ENCODE data around the gene RNF212B. TPM values are rescaled to one million over a fixed set of nuclear protein-coding genes. Genes with fewer than 3 reads are reported as not detected.

The RNF212B gene
- total RNA-seq, 2 donors from 2014 or later: not detected

DNA sequence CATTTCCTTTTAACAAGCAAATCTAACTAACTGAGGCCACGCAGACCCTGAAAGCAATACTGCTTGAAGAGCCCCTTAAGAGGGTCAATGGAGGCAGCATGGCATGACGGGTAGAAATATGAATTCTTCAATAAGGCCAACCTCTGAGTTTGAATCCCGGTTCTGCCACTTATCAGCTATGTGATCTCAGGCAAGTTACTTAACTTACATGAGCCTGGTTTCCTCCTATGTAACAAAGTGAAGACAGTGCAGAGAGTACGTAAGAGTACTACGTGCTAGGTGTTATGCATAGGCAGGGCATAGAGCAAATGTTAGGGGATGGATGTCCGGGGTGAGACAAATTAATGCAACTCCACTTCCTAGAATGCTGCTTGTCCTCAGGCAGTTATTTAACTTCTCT lies 43.5 kb downstream of the RNF212B start:
- H3K27ac Mint-ChIP-seq: no peak overlapping the region
- no peak for ATAC-seq
- peaks cover 0 to 7% of the 10 kb centered on the region in 2 donors for H3K36me3 Mint-ChIP-seq
- H3K9me3 Mint-ChIP-seq: no peaks in the 10 kb centered on the region
- no peak for DNase-seq (ENCODE audit: low spot score in 2 of 2)

DNA sequence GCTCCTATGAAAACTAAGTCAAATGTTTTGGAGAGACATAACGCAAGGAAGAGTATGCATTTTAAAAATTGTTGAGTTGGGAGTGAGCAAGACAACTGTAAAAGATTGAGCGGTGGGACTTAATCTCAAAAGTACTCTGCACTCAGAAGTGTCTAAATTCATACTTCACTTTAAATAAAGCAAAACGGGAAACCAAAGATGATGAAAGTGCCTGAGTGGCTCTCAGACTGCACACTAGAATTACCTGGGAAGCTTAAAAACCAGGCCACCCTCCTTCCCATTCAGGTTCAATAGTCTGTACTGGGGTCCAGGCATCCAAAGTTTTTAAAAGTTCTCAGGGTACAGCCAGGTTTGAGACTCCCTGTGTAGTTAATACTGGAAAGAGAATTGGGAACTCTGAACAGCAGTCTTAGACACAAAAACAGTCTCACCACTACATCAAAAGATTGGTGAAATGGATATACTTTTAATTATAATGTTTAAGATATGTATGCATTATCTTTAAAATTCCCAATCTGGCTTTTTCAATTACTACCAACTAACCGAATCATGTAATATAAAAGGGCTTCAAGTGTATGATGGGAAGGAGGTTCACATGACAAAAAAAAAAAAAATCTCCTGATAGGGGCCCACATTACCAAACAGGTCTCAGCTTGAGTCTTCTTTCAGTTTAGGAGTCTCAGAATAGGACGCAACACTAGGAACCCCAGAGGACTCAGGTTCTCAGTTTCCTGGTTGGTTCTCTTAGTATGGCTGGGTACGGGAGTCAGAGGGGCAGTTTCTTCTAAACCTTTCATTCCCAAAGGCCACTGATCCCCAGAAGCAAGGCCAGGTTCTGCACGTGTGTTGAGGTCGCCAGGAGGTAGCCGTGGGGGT lies 47.2 kb downstream of the RNF212B start:
- H3K36me3 Mint-ChIP-seq: peaks cover 0 to 7% of the 10 kb centered on the region in 2 donors
- DNase-seq (ENCODE audit: low spot score in 2 of 2) (no peak), ATAC-seq (no peak)
- H3K9me3 Mint-ChIP-seq: no peaks in the 10 kb centered on the region
- H3K27ac Mint-ChIP-seq: peak overlapping the region; percentile 89

DNA sequence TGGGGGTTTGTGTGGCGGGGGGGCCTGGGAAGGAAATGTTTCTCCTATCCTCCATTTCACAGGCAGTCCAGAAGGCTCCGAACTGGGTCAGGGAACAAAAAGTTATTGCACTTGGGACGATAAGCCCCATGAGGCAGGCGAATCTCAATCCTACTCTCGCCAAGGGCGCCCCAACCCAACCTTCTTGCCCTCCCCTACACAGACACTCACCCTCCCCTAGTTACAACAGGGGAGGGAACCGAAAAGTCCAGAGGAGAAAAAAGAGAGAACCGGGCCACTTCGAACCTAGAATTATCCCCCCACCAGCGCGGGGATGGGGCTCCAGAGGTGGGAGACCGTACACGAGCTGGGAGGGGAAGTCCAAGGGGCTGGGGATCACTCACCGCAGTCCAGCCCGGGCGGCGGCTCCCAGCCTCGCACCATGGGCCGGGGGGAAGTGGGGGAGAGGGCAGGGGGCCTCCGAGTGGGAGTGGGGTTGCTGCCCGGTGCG lies 47.8 kb downstream of the RNF212B start:
- peaks cover 0 to 7% of the 10 kb centered on the region in 2 donors for H3K36me3 Mint-ChIP-seq
- H3K27ac Mint-ChIP-seq: peak overlapping the region; percentile 89
- DNase-seq (ENCODE audit: low spot score in 2 of 2): no peak
- peak; percentile 30 to 39 for ATAC-seq
- no peaks in the 10 kb centered on the region for H3K9me3 Mint-ChIP-seq

DNA sequence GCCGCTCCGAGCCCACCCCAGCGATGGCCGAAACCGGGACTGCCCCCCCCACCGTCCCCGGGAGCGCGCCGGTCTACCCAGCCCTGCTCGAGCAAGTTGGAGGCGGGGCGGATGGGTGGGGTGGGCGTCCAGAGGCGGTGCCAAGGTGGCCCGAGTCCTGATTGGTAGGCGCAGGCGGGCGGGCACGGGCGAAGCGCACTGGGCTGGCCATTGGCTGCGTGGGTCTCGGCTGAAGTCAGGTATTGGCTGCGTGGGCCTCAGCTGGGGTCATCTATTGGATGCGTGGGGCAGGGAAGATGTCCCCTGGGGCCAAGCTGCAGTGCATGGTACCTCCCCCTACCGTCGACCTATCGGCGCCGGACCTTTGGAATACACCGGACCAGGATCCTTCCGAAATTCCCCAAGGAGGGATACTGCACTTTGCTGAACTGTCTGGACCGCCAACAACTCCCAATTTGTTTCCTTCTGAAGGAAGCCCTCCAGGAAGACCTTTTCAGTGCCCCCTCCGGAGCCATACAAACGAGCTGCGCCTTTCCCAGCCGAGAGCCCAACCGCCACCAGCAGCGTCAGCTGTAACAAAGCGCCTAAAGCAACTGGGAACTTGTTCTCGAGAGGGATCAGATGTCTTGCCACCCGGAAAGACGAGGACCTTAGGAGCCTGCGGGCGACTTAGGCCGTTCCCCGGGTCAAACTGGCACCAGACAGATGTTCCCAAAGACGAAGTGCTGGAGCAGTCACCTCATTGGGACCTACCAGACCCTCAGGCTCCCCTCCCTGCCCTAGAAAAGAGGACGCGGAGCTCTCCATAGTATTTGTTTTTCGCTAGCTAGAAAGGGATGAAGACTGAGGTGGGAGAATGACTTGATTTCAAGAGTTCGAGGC lies 48.5 kb downstream of the RNF212B start, which contains the start of gene HOMEZ:
Gene HOMEZ (minus strand): TSS at position 113 of the 882 bp plus-strand sequence. CDS start 180 bp downstream, outside the sequence.
- ATAC-seq: peak; percentile 98
- Mint-ChIP-seq H3K9me3 (no peaks in the 10 kb centered on the region), H3K27ac (peak within 1 kb of the TSS; percentile 89 to 96)

DNA sequence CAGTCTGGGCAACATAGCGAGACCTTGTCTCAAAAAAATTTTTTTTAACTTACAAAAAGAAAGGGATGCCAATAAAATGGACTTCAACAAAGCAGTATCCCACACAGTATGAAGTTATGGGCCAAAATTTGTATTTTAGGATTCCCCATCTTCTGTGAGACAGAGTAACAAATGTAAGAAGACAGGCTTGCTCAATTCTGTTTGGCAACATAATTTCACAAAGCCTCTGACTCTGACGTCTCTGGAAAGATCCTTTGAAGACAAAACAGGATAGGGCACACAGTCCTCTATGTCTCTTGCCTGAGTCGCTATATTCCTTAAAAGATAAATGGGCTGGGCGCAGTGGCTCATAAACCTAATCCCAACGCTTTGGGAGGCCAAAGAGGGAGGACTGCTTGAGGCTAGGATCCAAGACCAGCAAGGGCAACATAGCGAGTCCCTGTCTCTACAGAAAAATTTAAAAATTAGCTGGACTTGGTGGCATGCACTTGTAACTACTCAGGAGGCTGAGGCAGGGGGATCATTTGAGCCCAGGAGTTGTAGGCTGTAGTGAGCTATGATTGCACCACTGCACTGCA lies 49.3 kb downstream of the RNF212B start:
- Mint-ChIP-seq H3K36me3 (peaks cover 0 to 7% of the 10 kb centered on the region in 2 donors), H3K9me3 (no peaks in the 10 kb centered on the region), H3K27ac (peak overlapping the region; percentile 89 to 96)
- DNase-seq (ENCODE audit: low spot score in 2 of 2) (no peak), ATAC-seq (no peak)

More for the DNA sequence above, 48.5 kb downstream of the RNF212B start, which contains the start of gene HOMEZ:
- peaks cover 0 to 7% of the 10 kb centered on the region in 2 donors for H3K36me3 Mint-ChIP-seq
- DNase-seq (ENCODE audit: low spot score in 2 of 2): peak; percentile 96 to 97

DNA sequence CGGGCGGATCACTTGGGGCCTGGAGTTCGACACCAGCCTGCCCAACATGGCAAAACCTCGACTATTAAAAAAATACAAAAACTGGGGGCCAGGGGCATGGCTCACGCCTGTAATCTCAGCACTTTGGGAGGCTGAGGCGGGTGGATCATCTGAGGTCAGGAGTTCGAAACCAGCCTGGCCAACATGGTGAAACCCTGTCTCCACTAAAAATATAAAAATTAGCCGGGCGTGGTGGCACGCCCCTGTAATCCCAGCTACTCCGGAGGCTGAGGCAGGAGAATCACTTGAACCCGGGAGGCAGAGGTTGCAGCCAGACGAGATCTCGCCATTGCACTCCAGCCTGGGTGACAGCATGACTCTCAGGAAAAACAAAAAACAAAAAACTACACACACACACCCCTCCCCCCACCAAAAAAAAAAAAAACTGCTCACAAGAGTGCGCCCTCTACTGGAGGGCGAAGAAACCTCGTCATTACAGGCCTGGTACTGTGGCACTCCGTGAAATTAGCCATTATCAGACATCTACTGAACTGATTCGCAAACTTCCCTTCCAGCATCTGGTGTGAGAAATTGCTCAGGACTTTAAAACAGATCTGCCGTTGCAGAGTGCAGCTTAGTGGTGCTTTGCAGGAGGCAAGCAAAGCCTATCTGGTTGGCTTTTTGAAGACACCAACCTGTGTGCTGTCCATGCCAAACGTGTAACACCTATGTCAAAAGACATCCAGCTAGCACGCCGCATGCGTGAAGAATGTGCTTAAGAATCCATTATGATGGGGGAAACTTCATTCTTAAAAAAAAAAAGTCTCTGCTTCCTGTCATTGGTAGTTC lies 57.2 kb downstream of the RNF212B start:
- Mint-ChIP-seq H3K36me3 (peaks cover 0 to 13% of the 10 kb centered on the region in 2 donors), H3K9me3 (no peaks in the 10 kb centered on the region), H3K27ac (peak overlapping the region in 1 of 2 donors; percentile 27)
- peak; percentile 85 for ATAC-seq
- DNase-seq (ENCODE audit: low spot score in 2 of 2): peak in 1 of 2 donors; percentile 60

DNA sequence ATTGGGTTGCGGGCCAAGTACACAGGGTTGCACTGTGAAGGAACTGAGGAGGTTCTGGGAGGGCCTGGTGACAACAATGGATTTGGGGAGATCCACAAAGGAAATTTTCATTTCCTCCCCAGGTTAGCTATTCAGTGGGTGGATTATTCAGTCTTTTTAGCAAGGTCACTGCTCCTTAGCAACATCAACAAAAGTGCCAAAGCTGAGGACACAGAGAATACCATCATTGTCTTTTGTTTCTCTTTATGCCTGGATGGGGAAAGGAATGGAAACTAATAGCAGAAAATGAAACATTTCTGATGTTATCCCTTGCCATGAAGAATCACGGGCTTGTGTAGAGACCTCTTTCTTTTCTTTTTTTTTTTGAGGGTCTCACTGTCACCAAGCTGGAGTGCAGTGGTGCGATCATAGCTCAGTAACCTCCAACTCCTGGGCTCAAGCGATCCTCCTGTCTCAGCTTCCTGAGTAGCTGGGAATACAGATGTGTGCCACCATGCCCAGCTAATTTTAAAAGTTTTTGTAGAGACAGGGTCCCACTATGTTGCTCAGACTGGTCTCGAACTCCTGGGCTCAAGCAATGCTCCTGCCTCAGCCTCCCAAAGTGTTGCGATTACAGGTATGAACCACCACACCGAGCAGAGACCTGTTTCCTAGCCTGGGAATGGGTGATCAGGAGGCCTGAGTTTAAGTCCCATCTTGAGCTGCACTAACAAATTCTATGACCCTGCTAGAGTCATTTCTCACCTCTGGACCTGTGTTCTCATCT lies 58.5 kb downstream of the RNF212B start:
- Mint-ChIP-seq H3K27ac (no peak overlapping the region), H3K9me3 (no peaks in the 10 kb centered on the region), H3K36me3 (peaks cover 0 to 16% of the 10 kb centered on the region in 2 donors)
- no peak for DNase-seq (ENCODE audit: low spot score in 2 of 2)
- no peak for ATAC-seq

DNA sequence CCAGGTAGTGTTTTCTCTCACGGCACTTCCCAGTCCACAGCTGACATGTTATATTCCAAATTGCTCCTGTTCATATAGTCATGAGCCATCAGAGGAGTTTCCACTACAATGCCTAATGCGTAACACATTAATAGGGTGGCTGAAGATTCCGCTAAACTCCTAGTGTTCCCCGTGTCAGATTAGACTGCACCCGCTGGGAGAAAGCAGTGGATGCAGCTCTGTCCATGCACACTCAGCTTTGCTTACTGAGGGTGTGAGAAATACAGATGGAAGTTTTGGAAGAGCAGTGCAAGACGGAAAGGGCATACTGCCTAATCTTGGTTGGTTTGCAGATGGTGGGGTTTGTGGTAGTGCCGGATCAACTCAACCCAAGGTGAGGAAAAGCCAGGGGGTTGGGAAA lies 59.4 kb downstream of the RNF212B start:
- Mint-ChIP-seq H3K36me3 (peaks cover 0 to 16% of the 10 kb centered on the region in 2 donors), H3K27ac (no peak overlapping the region), H3K9me3 (no peaks in the 10 kb centered on the region)
- ATAC-seq (no peak), DNase-seq (ENCODE audit: low spot score in 2 of 2) (no peak)

DNA sequence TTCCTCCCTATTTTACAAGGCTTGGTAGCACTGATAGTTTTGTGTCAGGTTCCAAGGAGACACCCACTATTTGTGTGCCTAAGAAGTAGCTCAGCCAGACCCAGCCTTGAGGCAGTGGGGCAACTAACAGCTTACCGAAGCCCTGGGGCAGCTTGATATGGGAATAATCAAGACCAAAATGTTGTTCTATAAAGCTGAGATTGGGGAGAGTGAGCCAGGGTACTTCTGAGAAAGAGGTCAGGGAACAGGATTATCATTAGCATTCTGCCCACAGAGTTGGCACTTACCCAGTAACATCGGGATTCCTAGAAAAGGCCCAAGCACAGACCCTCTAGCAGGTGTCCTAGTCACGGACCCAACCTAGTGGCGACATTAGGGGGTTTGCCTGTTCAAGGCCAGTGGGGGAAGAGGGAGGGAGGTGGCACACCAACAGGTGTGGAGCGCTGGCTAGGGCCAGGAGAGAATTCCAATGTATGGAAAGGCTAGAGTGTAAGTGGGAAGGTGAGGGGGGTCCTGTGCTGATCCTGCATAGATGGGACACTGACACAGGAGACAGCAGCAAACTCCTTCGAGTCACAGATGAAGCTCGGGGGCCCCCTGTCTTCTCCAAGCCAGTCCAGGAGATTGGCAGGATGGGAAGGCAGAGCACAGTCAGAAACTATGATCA lies 60.0 kb downstream of the RNF212B start:
- Mint-ChIP-seq H3K9me3 (no peaks in the 10 kb centered on the region), H3K36me3 (peaks cover 5 to 20% of the 10 kb centered on the region in 2 donors), H3K27ac (peak overlapping the region in 1 of 2 donors; percentile 41)
- ATAC-seq: no peak
- no peak for DNase-seq (ENCODE audit: low spot score in 2 of 2)

DNA sequence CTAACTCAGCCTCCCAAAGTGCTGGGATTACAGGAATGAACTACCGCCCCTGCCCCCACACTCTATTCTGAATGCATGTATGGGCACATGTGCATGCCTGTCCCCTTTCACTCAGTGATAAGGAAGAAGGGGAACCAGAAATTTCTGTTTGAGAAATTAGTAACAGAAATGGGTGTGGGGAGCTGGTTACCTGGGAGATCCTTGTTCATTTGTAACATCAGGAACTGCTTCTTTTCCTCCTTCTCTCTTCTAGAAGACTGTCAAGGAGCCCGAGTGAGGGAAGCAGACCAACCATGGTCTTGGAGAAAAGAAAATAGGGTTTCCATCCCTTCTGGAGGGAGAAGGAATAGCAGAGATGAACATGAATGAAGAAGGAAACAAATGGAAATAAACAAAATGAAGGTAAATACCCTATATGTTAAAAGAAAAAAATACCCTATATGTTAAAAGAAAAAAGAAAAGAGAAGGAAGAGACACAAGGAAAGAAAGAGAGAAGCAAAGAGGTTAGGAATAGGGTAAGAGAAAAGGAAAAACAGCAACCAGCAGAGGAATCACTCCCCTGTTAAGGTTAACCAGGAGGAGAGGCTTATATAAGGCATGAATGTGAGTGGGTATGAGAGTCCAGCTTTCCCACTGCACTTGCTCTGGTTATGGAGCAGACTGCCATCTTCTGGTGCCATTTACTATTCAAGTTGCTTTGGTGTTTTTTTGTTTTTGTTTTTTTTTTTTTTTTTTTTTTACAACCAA lies 61.6 kb downstream of the RNF212B start:
- ATAC-seq (no peak), DNase-seq (ENCODE audit: low spot score in 2 of 2) (no peak)
- Mint-ChIP-seq H3K36me3 (peaks cover 6 to 22% of the 10 kb centered on the region in 2 donors), H3K27ac (peak overlapping the region in 1 of 2 donors; percentile 97), H3K9me3 (no peaks in the 10 kb centered on the region)

DNA sequence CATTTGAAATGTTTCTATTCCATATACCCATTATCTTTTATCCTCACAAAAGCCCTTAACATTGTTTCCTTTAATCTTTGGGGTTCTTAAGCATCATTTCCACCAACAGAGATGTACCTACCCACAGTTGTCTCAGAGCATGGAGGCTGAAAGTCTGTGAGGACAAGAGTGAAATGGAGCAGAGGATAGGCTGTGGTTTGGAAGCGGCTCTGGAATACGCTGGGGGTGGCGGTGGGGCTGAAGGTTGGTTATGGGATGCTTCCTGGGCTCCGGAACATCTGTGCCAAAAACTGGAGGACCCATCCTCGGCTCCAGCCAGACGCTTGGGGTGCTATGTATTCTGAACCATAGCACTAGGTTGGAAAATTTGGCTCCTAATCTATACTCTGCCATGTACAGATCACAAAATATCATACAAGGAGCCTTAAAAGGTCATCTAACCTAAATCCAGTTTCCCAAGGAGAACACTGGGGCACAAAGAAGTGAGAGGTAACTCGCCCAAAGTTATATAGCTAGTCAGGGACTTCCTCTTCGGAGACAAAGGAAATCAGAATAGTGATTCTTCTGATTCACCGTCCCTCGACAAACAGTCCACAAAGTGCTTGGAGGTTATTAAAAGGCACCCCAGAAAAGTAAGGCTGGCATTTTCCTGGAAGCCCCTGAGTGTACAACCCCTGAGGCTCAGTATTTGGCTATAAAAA lies 62.4 kb downstream of the RNF212B start:
- ATAC-seq: no peak

DNA sequence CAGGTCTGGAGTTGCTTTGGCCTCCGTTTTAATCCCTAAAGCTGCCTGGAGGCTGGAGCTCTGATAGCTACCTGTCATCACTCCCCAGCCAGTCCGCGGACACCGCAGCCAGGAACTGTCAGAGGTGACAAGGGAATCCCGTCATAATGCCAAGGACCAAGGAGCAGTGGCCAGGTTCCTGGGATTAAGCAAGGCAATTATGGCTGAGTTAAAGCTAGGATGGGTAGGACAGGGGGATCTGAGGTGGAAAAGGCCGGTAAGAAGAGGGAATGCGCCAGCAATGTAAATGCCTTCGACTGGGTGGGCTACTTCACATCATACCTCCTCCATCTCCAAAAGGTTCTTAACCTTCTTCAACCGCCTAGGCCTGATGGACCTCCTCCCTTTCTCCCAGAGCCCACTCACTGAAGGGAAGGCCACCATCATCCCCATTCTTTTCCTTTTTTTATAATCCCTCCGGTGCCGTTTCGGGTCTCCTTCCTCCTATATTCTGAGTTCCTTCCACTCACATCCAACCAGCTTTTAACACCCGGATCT lies 63.0 kb downstream of the RNF212B start:
- DNase-seq (ENCODE audit: low spot score in 2 of 2) (peak in 1 of 2 donors; percentile 27), ATAC-seq (no peak)
- Mint-ChIP-seq H3K36me3 (peaks cover 6 to 22% of the 10 kb centered on the region in 2 donors), H3K27ac (peak overlapping the region; percentile 91 to 97), H3K9me3 (no peaks in the 10 kb centered on the region)

More for the DNA sequence above, 62.4 kb downstream of the RNF212B start:
- peak overlapping the region; percentile 91 to 97 for H3K27ac Mint-ChIP-seq
- peaks cover 6 to 22% of the 10 kb centered on the region in 2 donors for H3K36me3 Mint-ChIP-seq
- no peaks in the 10 kb centered on the region for H3K9me3 Mint-ChIP-seq
- DNase-seq (ENCODE audit: low spot score in 2 of 2): no peak

DNA sequence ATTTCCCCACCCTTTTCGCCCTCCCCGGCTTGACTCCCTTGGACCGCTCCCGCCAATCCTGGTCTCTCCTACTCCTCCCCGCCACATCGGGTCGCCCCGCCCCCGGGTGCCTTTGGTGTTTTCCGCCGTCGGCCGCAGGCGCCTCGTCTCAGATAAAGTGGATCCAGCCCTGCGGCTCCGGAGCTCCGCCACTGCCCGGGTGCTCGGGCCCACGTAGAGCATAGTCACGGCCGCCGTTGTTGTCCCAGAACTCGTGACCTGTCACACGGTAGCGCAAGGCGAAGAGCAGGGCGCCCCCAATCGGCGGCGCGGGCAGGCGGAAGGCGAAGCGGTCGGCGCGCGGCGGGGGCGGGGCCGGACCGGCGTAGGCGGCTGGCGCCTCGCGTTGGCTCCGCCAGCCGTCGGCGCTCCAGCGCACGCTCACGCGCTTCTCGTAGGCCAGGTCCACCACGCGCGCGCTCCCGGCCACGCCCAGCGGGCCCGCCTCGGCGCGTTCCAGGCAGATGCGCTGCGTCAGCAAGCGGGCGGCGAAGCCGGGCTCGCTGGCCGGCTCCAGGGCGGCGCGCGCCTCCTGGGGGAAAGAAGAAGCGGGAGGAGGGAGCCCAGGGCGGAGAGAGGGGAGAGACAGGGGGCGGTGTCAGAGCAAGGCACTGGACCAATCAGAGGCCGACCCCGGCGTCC lies 63.7 kb downstream of the RNF212B start:
- H3K9me3 Mint-ChIP-seq: no peaks in the 10 kb centered on the region
- H3K27ac Mint-ChIP-seq: peak overlapping the region; percentile 97
- H3K36me3 Mint-ChIP-seq: peaks cover 6 to 21% of the 10 kb centered on the region in 2 donors
- peak; percentile 82 to 83 for ATAC-seq
- DNase-seq (ENCODE audit: low spot score in 2 of 2): peak; percentile 99 to 100
